GM19463 (cell line): Measurements from ENCODE around the gene SIVA1.
A peak's percentile ranks its signal among the peaks of the same experiment; 100 is the strongest.

Experiments
- ATAC-seq: cut with Tn5 transposase; IDR thresholded peaks from one replicate; pipeline ENCODE4 v1.9.1; 2021; ENCODE audit warnings: mild to moderate bottlenecking, moderate library complexity; ENCODE audit not compliant: unreplicated experiment

Gene SIVA1

DNA sequence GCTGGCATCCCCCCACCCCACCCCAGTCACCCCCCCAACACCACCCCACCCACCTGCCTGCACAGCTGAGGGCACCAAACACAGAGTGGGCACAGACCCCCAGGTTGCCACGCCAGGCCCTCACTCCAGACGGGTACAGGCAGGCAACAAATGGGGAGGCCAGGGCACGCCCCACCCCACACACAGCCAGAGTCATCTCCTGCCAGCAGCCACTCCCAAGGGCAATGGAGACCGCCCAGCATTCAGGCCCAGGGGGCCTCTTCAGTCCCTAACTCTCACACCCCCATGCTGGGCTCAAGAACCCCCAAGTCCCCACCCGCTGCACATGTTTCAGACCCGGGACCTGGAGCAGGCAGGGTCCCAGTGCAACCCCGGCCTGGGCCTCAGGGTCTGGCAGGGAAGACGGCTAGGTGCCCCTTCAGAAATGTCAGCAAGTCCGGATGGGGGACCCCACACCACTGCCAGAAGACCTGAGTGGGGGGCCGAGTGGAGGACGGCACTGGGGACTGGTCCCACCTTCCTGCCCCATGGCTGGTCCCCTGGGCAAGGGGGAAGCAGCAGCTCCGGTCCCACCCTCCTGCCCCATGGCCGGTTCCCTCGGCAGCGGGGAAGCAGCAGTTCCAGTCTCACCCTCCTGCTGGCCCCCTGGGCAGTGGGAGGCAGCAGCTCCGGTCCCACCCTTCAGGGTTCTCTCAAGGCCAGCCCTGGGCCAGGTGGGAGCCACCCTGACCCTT is 30.7 kb downstream of the SIVA1 start:
- no peak for ATAC-seq

DNA sequence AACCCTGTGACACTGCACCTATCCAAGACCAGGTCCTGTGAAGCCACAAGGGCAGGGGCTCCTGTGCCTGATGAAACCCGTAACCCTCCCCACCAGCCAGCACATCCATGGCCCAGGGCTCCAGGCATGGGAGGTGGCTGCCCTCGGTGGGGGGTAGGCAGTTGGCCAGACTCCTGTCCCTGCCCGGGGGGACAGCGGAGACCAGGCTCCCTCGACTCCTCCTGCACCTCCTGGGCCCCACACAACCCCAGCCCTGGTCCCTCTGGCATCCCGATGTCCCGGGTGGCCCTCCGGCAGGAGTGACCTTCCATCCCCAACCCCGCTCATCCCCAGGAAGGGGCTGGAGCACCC is 31.2 kb downstream of the SIVA1 start:
- ATAC-seq, result no peak

DNA sequence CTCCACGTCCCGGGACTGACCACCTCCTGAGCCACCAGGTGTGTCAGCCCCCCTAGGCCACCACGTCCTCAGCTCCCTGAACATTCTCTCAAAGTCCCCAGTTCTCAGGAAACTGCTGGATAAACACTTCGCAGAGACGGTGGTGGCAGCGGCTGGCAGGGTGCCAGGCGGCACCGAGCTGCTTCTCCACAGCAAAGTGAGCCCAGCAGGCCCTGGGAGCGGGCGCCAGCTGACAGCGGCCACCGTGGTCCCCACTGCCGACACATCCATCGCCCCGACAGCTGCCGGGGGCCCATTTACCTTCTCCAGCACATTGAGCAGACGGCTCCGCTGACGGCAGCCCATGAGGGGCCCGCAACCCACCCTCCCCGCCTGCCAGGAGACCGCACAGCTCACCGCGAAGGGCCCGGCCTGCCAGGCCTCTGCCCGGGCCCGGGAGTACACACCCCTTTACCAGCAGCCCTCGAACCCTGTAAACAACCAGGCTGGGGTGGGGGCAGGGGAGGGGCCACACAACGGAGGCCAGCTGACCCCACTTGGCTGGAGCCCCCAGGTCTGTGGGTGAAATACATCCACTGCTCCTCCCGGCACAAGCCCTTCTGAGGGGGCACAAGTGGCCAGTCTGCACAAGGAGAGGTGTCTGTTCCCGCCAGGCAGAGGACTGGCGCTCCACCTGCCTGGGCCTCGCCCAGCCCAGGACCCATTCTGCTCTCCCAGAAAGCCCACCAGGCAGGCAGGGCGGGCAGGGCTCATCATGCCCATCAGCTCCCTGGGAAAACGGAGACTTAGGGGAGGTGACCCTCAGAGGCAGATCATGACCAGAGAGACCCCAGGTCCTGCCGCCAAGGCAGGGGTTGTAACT is 32.1 kb downstream of the SIVA1 start:
- ATAC-seq, result no peak

DNA sequence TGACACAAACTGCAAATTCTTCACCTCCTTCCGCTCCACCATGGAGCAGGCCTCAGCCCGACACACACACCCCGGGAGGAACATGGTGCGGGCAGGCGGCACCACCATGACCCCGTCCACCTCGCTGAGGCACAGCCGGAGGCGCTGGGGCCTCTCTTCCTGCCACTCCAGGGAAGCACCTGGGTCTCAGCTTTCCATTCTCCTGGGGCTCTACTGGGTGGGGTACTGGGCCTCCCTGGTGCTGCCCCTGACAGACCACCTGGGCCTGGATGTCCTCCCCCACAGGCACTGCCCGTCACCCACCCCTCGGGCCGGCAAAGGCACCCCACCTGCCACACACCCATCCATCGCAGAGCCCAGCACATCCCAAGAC is 32.7 kb downstream of the SIVA1 start:
- ATAC-seq, result no peak

DNA sequence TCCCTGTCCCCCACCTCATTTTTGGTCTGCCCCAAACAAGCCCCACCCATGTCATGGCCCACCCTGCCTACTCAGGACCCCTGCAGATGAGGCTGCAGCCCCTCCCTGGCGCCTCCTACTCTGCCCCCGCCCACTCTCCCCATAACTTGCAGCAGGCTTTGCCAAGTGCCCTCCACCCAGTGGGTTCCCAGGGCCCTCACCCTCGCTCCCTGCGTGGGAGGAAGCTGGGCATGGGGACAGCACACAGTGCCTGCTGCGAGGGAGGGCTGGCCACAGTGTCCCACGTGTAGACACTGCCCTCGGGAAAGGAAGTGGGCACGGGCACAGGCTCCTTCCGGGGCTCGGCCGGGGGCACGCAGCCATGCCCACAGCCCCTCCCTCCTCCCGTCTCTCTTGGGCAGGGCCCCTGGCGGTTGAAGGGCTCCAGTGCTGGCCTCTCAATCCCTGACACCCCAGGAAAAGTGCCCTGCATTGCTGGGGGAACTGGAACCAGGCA is 33.2 kb downstream of the SIVA1 start:
- no peak for ATAC-seq

DNA sequence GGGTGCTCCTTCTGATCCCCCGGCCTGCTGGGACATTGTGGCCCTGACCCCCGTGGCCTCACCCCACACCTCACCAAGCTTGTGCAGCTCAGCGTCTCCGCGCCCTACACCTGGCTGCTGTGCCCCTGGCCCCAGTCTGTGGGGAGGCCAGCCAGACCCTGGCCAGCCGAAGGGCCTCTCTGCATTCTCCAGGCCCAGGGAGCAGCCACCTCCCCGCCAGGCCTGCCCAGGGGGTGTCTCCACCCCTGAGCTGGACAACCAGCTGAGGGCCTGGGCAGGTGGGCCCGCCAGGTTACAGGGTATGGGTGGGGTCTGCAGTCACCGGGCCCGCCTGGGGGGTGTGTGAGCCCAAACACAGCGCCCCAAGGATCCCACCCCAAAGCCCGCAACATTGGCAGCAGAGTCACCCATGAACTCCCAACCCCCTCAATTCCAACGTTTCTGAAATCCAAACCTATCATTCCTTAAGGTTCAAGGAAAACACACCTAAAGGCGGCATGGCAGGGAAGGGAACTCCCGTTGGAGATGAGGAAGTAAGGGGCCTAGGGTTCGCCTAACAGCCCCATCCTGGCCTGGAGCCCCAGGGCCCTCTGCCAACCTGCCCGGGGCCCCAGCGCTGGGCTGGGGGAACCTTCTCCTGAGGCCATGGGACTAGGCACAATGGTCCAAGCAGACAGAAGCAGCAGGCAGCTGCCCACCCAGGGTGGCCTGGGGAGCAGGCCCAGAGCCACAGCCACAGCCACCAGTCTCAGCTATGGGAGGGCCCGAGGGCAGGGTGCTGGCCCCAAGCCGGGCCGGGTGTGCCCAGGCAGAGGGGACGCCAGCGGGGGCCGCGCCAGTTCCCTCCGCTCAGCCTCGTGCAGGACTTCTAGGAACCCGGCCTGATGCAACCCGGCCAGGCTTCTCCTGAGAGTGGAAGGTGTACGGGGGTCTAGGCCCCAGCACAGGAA is 34.1 kb downstream of the SIVA1 start:
- ATAC-seq, result no peak

DNA sequence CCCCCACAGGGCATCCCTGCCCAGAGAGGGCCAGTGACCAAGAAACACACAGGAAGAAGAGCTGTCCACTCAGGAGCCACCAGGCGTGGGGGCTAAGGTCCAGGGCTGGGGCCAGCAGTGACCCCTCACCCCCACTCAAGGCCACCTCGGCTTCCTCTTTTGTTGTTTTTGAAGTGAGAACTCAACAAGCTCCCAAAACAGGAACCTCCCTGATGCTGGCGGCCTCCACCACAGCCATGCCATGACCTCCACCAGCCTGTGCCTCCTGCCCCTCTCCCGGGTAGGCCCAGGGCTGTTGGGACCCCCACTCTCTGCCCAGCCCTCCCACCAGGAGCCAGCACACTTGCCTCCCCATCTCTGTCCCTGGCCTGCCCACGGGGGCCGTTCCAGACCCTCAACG is 34.8 kb downstream of the SIVA1 start:
- ATAC-seq, result no peak

DNA sequence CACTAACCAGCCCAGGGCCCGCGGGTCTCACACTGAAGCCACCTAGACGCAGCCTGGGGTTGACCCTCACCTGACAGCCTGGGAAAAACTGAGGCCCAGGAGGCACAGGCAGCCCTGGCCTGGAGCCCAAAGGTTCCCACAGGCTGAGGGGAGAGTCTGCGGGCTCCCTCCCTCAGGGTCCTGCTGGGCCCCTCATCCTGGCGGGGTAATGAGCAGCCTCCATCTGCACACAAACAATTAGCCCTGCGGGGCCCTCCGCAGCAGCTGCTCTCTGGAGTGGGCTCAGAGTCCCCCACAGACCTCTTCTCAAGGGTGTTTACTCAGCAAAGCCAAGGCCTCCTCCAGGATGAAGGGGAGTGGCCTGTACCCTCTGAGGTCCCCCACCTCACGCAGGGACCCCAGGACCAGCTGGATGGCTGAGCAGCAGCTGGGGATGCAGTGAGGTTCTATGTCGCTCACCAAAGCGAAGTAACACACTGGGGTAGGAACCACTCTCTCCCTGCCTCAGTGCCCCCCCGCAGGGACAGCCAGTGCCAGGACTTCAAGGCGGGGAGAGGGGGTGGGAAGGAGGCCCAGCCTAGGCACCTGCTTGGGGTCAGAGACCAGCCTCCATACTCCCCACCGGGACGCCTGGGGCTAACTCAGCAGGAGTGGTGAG is 35.3 kb downstream of the SIVA1 start:
- ATAC-seq, result no peak

DNA sequence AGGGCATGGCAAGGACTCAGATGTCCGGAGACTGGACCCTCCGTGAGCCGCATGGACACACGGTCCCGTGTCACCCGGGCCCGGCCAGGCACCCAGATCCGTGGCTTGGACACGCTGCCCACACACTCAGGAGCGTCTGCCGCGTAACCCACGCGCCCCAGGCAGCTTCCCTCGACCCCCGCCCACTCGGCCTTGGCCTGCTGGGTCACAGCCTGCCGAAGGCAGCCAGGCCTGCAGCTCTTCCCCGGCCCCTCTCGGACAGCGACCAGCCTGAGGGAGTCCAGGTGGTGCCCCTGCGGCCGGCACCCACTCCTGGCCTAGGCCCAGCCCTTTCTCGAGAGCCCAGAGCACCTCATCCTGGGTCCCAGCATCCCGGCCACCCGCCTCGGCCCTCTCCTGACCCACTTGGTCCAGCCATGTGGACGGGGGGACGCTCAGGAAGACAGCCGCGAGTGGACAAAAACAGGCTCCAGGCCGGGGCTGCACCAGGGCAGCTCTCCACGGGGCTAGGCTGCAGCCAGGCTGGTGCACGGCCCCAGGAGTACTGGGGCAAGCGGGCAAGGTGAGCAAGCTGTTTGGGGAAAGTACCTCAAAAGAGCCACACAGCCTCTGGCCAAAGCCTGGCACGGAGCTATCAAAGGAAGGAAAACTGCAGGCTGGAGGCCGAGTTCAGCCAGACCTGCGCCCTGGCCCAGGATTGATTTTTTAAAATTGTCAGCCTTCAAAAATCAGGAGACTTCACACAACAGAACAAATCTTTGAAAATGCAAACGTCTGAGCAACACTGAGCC is 36.1 kb downstream of the SIVA1 start:
- ATAC-seq, result no peak

DNA sequence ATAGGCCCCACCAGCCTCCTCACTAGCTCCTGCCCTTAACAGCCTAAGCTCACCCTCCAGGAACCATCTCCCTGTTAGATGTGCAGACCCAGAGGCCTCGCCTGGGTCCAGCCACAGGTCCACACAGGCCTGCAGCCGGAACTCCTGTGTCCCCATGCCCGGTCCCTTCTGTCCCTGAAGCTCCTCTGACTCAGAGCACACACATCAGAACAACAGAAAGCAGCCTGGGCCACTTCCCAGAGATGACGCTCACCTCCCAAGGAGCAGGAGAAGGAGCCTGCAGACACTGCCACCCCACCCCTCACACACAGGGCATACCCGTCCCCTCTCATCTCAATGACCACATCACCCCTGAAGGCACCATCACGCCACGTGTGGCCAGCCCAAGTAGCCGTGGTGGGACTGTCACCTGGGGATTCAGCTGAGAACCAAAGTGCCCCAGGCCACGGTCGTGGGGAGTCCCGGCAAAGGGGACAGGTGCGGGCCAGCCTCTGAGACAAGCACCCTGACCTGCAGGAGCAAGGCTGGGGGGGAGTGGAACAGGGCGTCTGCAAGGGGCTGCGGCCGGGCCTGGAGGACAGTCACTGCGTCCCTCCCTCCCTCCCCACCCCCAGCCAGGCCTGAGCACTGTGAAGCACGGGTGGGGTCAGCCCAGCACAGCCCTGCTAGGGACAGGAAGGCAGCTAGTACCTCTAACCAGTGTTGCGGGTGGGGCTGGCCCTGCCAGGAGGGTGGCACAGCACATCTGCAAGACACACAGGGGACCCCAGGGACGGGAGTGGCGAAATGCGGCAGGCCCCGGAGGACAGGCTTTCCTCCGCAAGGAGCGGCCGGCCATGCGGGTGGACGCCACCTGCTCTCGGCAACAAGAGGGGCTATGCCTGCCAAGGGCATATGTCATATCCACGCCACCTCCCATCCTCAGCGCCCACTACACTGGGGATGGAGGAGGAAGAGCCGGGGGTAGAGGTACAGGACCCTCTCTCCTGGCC is 37.1 kb downstream of the SIVA1 start:
- ATAC-seq, result no peak

DNA sequence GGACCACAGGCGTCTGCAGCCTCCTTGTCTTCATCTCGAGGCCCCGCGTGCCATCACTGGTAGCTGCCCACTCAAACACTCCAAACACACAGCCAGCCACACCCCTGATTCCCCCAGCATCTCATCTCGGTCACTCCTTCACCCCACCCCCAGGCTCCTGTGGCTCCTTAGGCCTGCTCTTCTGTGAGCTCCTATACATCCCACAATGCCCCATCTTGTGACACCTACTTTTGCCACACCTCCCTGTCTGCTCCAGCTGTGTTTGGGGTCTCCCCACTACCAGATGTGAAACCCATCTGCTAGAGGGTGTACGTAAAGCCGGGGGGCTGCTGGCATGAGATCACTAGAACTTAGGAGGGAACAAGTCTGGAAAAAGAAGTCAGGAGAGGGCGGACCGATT is 38.5 kb downstream of the SIVA1 start:
- no peak for ATAC-seq

DNA sequence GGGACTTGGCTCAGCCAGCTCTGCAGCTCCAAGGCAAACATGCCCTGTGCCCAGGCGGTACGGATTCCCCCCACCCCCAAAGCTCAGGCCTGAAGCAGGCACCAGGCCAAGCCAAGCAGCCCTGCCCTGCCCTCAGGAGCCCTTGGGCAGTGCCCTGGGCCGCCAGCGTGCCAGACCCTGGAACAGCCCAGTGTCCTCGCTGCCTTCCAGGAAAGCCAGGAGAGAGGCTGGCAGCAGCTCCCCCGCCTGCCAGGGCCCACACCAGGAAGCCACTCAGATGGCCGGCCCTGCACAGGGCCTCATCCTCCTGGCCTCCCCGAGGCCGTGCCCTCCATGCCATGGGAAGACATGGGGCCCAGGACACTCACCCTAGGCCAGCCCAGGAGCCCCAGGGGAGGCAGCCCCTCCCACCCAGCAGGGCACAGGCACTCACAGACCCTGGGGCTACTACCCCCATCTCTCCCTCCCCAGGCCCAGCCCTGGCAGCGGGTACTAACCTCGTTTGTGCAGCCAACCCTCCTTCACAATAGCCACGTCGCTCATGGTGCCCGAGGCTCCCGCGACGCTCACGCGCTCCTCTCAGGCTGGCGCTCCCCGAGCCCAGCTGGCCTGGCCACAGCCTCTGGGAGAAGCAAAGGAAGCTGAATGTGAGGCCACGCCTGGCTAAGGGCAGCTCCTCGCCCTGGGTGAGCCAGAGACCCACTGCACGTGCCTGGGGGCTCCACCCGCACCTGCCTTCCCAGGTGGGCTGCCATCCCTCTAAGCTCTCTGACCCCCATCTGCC is 39.3 kb downstream of the SIVA1 start:
- ATAC-seq, result no peak

DNA sequence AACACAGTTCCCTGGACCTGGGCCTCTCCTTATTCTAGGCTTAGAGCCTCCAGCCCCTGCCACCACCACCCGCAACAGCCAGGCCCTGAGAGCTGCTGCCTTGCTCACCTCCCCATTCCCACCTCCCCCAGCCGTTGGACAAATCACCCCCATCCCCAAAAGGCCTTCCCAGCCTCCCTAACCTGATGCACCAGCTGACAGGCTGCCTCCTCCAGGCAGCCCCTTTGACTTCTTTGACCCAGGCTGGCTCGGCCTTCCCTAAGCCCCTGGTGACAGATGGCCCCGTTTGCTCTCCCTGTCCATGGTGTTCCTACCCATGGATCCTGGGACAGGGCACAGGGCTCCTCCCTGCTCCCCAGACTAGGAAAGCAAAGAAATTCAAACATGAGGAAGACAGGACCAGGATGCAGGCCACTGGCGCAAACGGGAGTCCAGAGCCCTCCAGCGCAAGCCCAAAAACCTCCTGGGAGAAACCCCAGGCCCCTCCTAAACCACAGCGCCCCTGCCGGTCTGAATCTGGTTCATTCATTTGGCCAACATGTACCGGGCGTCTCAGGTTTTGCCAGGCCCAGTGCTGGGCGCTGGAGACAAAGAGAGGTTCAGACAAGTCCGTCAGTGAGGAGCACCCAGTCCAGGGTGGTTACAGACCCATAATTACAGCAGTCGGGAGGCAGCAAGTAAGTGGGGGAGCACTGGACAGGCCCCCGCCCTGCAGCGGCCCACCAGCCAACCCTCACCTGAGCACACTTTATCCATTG is 40.2 kb downstream of the SIVA1 start:
- no peak for ATAC-seq

DNA sequence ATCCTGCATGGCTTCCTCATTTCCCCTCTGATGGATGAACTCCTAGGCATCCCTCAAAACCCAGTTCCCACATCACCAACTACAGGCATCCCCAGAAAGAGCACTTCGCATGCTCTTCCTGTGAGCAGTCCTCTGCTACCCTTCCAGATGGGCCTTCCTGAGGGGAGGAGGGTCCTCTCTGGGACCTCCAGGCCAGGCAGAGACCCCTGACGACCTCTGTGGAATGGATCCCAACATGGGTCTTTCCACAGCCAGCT is 40.7 kb downstream of the SIVA1 start:
- ATAC-seq, result no peak

DNA sequence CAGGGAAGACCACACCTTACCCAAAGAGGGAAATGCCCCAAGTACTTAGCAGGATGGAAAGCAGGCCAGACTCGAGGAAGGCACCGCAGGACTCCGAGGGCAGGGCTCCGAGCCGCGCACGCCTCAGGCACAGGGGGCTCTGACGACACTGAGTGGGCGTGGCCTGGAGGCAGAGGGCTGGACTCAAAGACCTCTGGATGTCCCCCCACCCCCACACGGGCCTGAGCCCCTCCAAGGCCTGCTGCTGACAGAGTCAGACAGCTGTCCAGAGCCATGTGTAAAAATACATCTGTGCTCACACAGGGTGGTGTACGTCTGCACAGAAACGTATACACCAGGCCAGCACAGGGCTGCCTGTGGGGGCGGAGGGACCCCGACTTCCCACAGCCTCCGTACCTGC is 41.2 kb downstream of the SIVA1 start:
- no peak for ATAC-seq

DNA sequence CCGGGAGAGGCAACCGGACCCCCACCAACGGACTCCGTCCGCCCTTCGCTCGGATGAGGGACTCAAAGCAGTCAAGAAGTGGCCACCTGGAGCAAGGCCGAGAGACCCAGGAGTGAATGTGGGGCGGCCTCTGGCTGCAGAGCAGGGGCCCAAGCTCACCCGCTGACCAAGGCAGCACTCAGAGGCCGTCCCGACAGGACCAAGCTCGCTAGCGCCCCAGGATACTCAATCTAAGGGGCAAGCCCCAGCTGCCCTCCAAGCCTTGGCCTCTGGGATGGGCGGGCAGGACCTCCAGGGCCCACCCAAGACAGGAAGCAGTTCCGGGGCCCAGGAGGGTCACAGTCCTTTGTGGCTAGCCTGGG is 41.7 kb downstream of the SIVA1 start:
- peak; percentile 2 for ATAC-seq

DNA sequence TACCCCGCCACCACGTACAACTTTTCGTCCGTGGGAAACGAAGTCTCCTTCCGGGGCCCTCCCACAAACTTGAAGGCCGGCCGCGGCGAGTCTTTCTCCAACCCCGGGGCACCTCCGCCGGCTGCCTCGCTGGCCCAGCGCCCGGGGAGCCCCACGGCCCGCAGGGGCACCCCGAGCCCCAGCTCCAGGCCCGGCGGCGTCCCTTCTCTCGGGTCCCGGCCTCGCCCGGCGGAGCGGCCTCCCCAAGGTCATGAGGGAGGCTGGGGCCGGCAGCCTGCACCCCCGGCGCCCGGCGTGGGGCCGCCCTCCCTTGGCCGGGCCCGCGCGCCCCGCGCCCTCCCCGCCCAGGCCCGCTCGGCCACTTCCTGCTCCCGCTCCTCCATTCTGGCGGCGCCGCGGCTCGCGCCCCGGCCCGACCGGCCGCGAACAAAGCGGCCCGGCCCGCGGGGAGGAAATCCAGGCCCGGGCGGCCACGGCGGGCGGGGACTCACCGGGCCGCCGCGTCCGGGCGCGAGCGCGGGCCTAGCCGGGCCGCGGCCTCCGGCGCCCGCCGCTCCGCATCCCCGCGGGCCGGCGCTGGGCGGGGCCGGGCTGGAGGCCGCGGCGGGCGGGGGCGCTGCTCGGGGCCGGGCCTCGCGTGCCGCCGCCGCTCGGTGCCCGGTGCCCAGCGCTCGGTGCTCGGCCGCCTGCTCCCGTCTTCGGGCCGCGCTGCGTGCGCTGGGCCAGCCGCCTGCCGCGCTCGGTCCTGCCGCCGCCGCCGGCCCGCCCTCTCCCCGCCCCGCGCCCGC is 42.2 kb downstream of the SIVA1 start, which contains the start of gene AKT1:
Gene AKT1, minus strand, starts transcription at position 756 of the 788 bp plus-strand sequence. CDS start 3,105 bp downstream, outside the sequence.
- peak; percentile 35 for ATAC-seq
